ENCODE measurements around the gene SPATS2.
"Not testable (repeated sequence)": the region's sequence is repeated elsewhere in the genome, so short reads cannot be mapped to it uniquely, and the experiment has no call there.

The SPATS2 gene

GRCh38 chr12:49403971-49404450 lies 36.7 kb downstream of the SPATS2 start:
- Mint-ChIP-seq H3K4me1 (peaks cover 6% of the 10 kb centered on the region), H3K4me3 (no peak overlapping the region), H3K27ac (no peak overlapping the region), H3K9me3 (no peaks in the 10 kb centered on the region), H3K36me3 (no peaks in the 10 kb centered on the region)
- ATAC-seq (no peak), DNase-seq (ENCODE audit: low spot score in 2 of 2) (no peak)

DNA sequence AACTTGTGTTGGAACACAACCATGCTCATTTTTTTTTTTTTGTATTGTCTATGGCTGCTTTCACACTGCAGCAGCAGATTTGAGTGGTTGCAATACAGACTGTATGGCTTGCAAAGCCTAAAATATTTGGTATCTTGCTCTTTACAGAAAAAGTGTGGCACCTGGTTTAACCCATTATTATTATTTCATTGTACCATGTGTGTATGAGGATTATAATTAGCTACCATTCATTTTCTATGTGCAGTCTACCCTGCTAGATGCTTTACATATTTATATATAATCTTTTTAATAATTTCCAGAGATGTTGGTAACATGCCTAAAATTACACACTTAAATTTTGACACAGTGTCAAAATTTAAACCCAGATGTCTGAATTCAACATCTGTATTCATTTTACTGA lies 37.7 kb downstream of the SPATS2 start:
- Mint-ChIP-seq H3K9me3 (no peaks in the 10 kb centered on the region), H3K36me3 (no peaks in the 10 kb centered on the region), H3K4me3 (no peak overlapping the region), H3K4me1 (peaks cover 6% of the 10 kb centered on the region), H3K27ac (no peak overlapping the region)
- DNase-seq (ENCODE audit: low spot score in 2 of 2) (no peak), ATAC-seq (no peak)

DNA sequence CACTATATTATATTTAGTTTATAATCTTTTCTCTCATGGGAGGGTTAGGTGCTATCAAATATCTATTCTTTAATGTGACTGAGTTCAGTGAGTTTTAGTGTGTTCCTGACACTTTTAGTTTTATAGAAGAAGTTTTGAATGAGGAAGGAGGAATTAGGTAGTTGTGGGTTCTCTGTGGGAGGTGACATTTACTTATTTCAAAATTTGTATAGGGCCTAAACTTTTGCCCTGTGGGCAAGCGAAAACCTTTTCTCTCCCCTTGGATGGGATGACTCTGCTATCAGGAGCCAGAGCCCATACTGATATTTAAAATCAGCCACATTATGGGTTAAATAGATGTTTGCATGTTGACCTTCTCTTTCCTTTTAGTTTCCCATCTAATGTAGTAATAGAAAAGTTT lies 43.6 kb downstream of the SPATS2 start:
- no peak overlapping the region for H3K4me3 Mint-ChIP-seq
- DNase-seq (ENCODE audit: low spot score in 2 of 2) (no peak), ATAC-seq (no peak)
- no peaks in the 10 kb centered on the region for H3K36me3 Mint-ChIP-seq
- H3K27ac Mint-ChIP-seq = no peak overlapping the region
- no peaks in the 10 kb centered on the region for H3K4me1 Mint-ChIP-seq
- H3K9me3 Mint-ChIP-seq = no peaks in the 10 kb centered on the region

- H3K27ac Mint-ChIP-seq = no peak overlapping the region
- no peak for ATAC-seq
These were observed 45.7 kb downstream of the SPATS2 start for GRCh38 chr12:49413010-49413409.

DNA sequence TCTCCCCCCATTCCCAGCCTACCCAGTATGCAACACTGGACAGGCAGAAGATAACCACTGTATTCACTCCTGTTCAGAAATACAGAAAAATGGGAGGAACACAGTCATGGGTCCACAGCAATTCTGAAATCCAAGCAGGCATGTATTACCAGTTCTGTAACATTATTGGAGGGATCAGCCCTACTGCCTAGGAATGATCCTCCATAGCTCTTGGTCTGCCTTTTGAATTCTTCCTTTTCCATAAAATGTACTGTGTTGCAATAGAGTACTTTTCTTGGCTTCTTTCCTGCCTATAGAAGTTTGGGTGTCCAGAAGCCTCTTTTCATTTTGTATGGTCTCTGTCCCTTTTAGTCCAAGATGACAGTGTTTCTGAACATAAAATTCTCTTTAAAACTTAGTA lies 46.5 kb downstream of the SPATS2 start:
- Mint-ChIP-seq H3K9me3 (no peaks in the 10 kb centered on the region), H3K27ac (no peak overlapping the region), H3K36me3 (no peaks in the 10 kb centered on the region), H3K4me1 (no peaks in the 10 kb centered on the region), H3K4me3 (no peak overlapping the region)
- DNase-seq (ENCODE audit: low spot score in 2 of 2) (no peak), ATAC-seq (no peak)

More at GRCh38 chr12:49413010-49413409, 45.7 kb downstream of the SPATS2 start:
- no peak for DNase-seq (ENCODE audit: low spot score in 2 of 2)
- Mint-ChIP-seq H3K36me3 (no peaks in the 10 kb centered on the region), H3K4me3 (no peak overlapping the region), H3K9me3 (no peaks in the 10 kb centered on the region), H3K4me1 (no peaks in the 10 kb centered on the region)

DNA sequence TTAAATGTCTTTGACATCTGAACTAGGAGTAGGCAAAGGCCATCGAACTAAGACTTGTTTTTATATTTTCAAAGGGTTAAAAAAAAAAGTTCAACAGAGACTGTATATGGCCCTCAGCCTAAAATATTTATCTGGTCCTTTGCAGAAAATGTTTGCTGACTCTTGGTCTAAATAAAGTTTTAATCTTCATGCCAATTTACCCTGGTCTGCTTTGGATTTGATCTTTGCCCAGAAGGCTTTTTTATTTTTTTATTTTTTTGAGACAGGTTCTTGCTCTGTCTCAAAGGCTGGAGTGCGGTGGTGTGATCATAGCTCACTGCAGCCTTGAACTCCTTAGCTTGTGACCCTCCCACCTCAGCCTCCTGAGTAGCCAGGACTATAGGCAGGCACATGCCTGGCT lies 47.1 kb downstream of the SPATS2 start:
- H3K27ac Mint-ChIP-seq = no peak overlapping the region
- H3K9me3 Mint-ChIP-seq = no peaks in the 10 kb centered on the region
- no peak overlapping the region for H3K4me3 Mint-ChIP-seq
- DNase-seq (ENCODE audit: low spot score in 2 of 2) (no peak), ATAC-seq (no peak)
- no peaks in the 10 kb centered on the region for H3K4me1 Mint-ChIP-seq
- H3K36me3 Mint-ChIP-seq = no peaks in the 10 kb centered on the region

DNA sequence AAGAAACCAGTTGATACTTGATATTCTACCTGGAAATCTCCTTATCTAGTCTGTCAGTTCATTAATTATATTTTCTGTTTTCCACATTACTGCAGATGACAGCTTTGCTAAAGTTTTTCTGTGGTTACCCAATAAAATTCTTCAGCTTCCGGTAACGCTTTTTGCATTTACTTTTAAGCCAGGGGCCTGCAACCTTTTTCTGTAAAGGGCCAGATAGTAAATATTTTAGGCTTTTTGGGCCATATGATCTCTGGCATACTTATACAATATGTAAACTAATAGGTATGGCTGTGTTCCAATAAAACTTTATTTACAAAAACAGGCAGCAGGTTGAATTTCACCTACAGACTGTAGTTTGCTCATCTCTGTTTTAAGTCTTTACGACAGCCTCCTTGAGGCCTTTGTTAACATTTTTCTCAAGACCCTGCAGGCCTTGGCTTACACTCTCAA lies 48.3 kb downstream of the SPATS2 start:
- no peaks in the 10 kb centered on the region for H3K36me3 Mint-ChIP-seq
- H3K9me3 Mint-ChIP-seq = no peaks in the 10 kb centered on the region
- no peak overlapping the region for H3K27ac Mint-ChIP-seq
- H3K4me3 Mint-ChIP-seq = no peak overlapping the region
- no peaks in the 10 kb centered on the region for H3K4me1 Mint-ChIP-seq
- ATAC-seq = no peak
- DNase-seq (ENCODE audit: low spot score in 2 of 2) = no peak

DNA sequence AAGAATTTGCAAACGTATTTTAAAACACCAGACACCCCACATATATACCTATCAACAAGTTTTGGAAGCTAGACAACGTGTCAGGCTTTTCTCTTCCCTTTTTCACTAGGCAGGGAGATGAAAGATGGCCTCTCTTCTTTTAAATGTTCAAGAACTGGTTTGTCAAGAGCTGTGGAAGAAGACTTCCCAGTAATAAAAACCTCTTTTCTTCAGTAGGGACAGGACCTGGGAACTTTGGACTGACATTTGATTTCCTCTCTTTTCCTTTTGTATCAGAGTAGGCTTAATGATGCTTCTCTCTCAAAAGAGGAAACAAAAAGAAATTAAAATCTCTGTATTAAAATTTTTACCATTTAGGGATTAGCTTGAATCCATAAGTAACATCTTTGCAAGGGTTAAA lies 49.6 kb downstream of the SPATS2 start:
- DNase-seq (ENCODE audit: low spot score in 2 of 2) = no peak
- no peak overlapping the region for H3K4me3 Mint-ChIP-seq
- no peak for ATAC-seq
- H3K9me3 Mint-ChIP-seq = no peaks in the 10 kb centered on the region
- H3K27ac Mint-ChIP-seq = no peak overlapping the region
- H3K4me1 Mint-ChIP-seq = no peaks in the 10 kb centered on the region
- no peaks in the 10 kb centered on the region for H3K36me3 Mint-ChIP-seq

DNA sequence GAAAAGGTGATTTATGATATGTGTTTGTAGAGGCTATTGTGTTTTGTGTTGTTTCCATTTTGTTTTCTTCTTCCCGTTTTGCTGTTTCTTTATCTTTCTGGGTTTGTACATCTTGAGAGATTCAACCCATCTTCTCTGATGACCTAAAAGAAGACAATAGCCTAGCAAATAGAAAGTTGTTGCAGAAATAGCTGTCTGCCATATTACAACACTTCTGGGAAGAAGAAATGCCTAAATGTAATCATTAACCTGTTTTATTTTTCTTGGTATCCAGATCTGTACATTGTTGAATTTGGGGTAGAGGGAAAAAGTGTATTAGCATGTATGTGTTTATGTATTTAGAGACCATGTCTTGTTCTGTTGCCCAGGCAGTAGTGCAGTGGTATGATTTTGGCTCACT lies 50.3 kb downstream of the SPATS2 start:
- Mint-ChIP-seq H3K27ac (no peak overlapping the region), H3K36me3 (no peaks in the 10 kb centered on the region), H3K9me3 (no peaks in the 10 kb centered on the region), H3K4me1 (no peaks in the 10 kb centered on the region), H3K4me3 (no peak overlapping the region)
- ATAC-seq (no peak), DNase-seq (ENCODE audit: low spot score in 2 of 2) (no peak)

GRCh38 chr12:49420556-49420955 lies 53.3 kb downstream of the SPATS2 start:
- no peaks in the 10 kb centered on the region for H3K4me1 Mint-ChIP-seq
- no peak overlapping the region for H3K4me3 Mint-ChIP-seq
- H3K27ac Mint-ChIP-seq = no peak overlapping the region
- H3K36me3 Mint-ChIP-seq = no peaks in the 10 kb centered on the region
- H3K9me3 Mint-ChIP-seq = no peaks in the 10 kb centered on the region
- no peak for ATAC-seq
- no peak for DNase-seq (ENCODE audit: low spot score in 2 of 2)

DNA sequence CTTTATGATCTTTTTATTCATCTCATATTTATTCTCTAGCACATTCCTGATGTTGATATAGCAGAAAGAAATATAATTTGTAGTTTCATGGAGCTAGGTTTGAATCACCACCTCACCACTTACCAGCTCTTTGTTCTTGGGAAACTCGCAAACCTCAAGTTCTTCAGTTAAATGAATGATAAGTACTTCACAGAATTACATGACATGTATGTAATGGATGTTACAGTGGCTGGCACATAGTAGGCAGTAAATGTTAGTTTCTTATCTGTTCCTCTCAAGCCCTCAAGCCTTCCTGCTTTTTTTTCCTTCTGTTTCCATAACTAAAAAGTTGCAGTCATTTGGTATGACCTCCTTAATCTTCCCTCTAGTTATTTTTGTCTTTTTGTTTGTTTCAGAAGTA lies 54.9 kb downstream of the SPATS2 start:
- no peaks in the 10 kb centered on the region for H3K4me1 Mint-ChIP-seq
- no peaks in the 10 kb centered on the region for H3K36me3 Mint-ChIP-seq

DNA sequence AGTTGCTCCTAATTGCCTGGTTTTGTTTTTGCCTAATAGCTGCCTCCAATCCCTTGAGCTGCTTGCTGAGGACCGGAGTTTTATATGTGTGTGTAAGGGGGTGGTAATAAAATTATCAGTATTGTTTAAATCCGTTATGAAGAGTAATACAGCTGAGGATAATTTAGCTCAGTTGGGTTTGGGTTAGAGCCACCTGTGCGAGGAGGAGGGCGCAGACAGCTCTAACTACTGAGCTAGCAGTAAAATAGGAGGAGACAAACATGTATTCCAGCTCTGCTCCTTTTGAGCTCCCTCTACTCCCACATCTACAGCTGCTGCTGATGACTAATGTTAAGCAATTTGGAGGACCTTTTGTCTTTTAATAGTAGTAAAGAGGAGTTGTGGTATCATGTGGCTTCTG lies 61.5 kb downstream of the SPATS2 start:
- no peaks in the 10 kb centered on the region for H3K36me3 Mint-ChIP-seq
- no peak overlapping the region for H3K4me3 Mint-ChIP-seq
- H3K9me3 Mint-ChIP-seq = no peaks in the 10 kb centered on the region
- ATAC-seq (no peak), DNase-seq (ENCODE audit: low spot score in 2 of 2) (no peak)
- no peak overlapping the region for H3K27ac Mint-ChIP-seq
- no peaks in the 10 kb centered on the region for H3K4me1 Mint-ChIP-seq

More for the DNA sequence above, 54.9 kb downstream of the SPATS2 start:
- no peak for ATAC-seq
- Mint-ChIP-seq H3K9me3 (no peaks in the 10 kb centered on the region), H3K4me3 (no peak overlapping the region), H3K27ac (no peak overlapping the region)
- no peak for DNase-seq (ENCODE audit: low spot score in 2 of 2)

GRCh38 chr12:49432616-49433015 lies 65.4 kb downstream of the SPATS2 start:
- Mint-ChIP-seq H3K36me3 (no peaks in the 10 kb centered on the region), H3K4me3 (no peak overlapping the region), H3K4me1 (no peaks in the 10 kb centered on the region), H3K27ac (no peak overlapping the region), H3K9me3 (no peaks in the 10 kb centered on the region)
- DNase-seq (ENCODE audit: low spot score in 2 of 2) (no peak), ATAC-seq (no peak)

DNA sequence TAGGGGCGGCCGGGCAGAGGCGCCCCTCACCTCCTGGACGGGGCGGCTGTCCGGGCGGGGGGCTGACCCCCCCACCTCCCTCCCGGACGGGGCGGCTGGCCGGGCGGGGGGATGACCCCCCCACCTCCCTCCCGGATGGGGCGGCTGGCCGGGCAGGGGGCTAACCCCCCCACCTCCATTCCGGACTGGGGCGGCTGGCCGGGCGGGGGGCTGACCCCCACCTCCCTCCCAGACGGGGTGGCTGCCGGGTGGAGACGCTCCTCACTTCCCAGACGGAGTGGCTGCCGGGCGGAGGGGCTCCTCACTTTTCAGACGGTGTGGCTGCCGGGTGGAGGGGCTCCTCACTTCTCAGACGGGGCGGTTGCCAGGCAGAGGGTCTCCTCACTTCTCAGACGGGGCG lies 69.5 kb downstream of the SPATS2 start:
- not testable (repeated sequence) for H3K4me1 Mint-ChIP-seq; DNase-seq (ENCODE audit: low spot score in 2 of 2); H3K36me3 Mint-ChIP-seq; H3K9me3 Mint-ChIP-seq; H3K4me3 Mint-ChIP-seq; ATAC-seq; H3K27ac Mint-ChIP-seq

- Mint-ChIP-seq H3K9me3 (no peaks in the 10 kb centered on the region), H3K4me3 (no peak overlapping the region), H3K27ac (peak overlapping the region; percentile 6), H3K4me1 (no peaks in the 10 kb centered on the region), H3K36me3 (no peaks in the 10 kb centered on the region)
- ATAC-seq (no peak), DNase-seq (ENCODE audit: low spot score in 2 of 2) (no peak)
These were observed 71.8 kb downstream of the SPATS2 start for GRCh38 chr12:49439042-49439441.

DNA sequence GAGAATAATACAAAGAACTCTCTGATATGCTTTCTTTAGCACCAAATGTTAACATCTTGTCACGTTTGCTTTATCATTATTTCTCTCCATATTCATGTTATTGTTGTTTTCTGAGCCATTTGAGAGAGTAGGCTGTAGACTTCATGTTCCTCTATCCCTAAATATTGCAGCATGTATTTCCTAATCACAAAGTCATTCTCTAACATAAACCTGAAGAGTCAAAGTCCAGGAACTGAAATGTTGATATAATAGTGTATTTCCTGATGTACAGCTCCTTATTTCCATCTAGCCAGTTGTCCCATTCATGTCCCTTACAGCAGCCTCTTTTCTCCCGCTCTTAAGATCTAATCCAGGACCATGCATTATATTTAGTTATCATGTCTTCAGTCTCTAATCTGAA lies 72.8 kb downstream of the SPATS2 start:
- DNase-seq (ENCODE audit: low spot score in 2 of 2) = no peak
- H3K4me3 Mint-ChIP-seq = no peak overlapping the region
- H3K9me3 Mint-ChIP-seq = no peaks in the 10 kb centered on the region

DNA sequence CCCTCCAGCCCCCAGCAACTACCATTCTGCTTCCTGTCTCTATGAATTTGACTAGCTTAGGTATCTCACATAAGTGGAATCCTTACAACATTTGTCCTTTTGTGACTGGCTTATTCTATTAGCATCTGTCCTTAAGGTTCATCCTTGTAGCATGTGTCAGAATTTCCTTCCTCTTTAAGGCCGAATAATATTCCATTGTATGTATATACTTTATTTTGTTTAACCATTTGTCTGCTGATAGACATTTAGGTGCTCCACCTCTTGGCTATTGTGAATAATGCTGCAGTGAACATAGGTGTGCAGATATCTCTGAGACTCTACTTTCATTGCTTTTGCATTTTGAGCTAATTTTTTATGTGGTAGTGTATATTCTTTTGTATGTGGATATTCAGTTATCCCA lies 75.7 kb downstream of the SPATS2 start:
- H3K4me3 Mint-ChIP-seq = no peak overlapping the region

More for the DNA sequence above, 72.8 kb downstream of the SPATS2 start:
- Mint-ChIP-seq H3K27ac (no peak overlapping the region), H3K36me3 (no peaks in the 10 kb centered on the region), H3K4me1 (no peaks in the 10 kb centered on the region)
- ATAC-seq = no peak

More for the DNA sequence above, 75.7 kb downstream of the SPATS2 start:
- Mint-ChIP-seq H3K27ac (no peak overlapping the region), H3K9me3 (no peaks in the 10 kb centered on the region), H3K36me3 (no peaks in the 10 kb centered on the region), H3K4me1 (no peaks in the 10 kb centered on the region)
- ATAC-seq = no peak
- no peak for DNase-seq (ENCODE audit: low spot score in 2 of 2)
